ENCODE measurements around the gene SLCO2A1.

The SLCO2A1 gene

DNA sequence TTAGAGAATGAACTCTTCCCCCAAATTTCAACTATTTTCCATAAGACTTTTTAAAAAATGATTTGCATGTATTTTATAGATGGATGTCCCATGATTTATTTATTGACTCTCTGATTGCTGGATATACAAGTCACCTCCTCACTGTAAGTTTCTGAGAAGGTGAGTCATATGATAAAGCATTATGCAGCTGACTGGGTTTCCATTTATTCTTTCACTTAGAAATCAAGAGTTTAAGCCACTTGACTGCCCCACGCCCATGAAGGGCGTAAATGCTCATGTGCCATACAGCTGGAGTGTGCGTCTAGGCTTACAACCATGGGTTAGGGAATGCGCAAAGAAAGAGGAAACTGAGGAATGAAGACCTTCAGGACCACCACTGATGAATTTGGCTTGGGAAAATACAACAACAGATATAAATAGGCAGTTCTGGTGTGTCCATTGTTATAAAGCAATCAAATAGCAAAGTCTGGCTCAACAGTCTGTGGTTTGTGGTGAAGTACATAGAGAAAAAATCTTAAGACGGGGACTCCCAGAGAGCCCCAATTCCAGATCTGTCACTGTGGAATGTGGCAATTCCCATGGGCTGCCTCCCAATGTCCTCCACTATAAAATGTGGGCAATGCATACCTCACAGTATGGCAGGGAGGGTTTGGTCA is 20.3 kb downstream of the SLCO2A1 start:
- H3K4me3 ChIP-seq (ENCODE audit: low read length), result no peak overlapping the region
- no peak for TF ChIP-seq ZNF274 (IDR thresholded peaks at IDR 0.05; ENCODE audit: low read depth, low read length)

DNA sequence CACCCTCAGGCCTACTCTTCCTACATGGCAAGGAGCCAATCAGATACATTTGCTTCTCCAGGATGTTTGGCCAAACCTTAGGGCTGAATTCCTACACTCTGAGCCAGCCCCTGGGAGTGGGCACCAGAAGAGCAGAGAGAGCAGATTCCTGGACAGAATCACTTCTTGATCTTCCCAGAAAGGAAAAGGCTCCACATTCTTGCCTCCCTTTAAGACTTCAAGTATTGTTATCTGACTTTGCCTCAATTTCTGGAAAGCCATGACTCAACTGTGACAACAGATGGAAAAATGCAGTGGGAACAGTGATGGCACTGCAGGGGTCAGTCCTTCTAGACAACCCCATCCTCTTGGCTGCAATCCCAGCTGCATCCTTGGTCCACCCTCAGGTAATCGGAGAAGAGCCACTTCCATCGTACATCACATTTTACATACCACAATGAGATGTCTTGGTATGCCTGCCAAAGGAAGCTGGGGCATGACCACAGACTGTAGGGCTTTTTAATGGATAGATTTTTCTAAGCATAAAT is 21.0 kb downstream of the SLCO2A1 start:
- no peak for TF ChIP-seq ZNF274 (IDR thresholded peaks at IDR 0.05; ENCODE audit: low read depth, low read length)
- H3K4me3 ChIP-seq (ENCODE audit: low read length), result no peak overlapping the region

DNA sequence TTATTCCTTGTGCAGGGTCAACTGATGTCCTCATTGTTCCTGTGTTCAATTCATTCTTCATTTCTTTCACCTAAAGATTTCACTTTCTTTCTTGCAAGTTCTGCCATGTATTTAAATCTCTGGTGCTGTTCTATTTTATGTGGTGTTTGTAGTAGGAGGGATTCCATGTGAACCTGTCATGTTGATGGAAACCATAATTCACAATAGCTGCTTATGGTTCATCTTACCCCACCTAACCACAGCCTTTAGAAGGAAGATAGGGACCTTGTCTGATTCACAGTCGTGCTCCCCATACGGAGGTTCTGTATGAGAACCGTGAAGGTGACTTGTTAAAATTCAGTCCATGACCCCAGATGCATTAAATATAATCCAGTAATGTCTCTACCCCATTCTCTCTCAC is 21.9 kb downstream of the SLCO2A1 start:
- no peak for TF ChIP-seq ZNF274 (IDR thresholded peaks at IDR 0.05; ENCODE audit: low read depth, low read length)
- H3K4me3 ChIP-seq (ENCODE audit: low read length), result no peak overlapping the region

DNA sequence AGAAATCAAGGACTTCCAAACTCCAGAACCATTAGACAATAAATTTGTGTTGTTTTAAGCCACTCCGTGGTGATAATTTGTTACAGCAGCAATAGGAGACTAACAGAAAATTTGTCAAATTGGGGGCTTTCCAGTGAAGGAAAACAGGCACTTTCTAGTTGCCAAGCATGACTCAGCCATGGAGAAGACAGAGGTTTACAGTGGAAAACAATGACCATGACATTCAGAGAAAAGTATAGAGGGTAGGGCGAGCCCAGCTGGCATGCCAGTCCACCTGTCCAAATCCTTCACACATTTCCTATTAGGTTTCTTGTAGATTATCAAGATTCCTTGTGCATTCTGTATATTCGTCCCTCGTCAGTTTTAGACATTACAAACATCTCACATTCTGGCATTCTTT is 24.9 kb downstream of the SLCO2A1 start:
- TF ChIP-seq ZNF274 (IDR thresholded peaks at IDR 0.05; ENCODE audit: low read depth, low read length), result no peak
- H3K4me3 ChIP-seq (ENCODE audit: low read length), result no peak overlapping the region

DNA sequence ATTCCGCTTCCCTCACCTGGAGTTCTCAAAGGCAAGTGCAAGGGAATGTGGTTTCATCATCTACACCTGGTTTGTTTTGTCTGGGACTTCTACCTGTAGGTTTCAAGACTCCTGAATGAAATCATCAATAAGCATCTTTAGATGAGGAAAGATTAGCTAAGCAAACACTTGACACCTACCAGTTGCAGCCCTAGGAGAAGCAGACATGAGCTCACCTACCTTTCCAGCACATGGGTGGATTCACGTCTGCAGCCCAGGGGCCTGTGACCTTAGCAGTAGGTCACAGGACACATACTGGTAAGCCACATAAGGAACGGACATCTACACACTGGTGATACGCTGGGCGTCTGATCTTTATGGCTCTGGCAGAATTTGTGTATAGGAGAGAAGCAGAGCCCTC is 26.7 kb downstream of the SLCO2A1 start:
- no peak for TF ChIP-seq ZNF274 (IDR thresholded peaks at IDR 0.05; ENCODE audit: low read depth, low read length)
- no peak overlapping the region for H3K4me3 ChIP-seq (ENCODE audit: low read length)

DNA sequence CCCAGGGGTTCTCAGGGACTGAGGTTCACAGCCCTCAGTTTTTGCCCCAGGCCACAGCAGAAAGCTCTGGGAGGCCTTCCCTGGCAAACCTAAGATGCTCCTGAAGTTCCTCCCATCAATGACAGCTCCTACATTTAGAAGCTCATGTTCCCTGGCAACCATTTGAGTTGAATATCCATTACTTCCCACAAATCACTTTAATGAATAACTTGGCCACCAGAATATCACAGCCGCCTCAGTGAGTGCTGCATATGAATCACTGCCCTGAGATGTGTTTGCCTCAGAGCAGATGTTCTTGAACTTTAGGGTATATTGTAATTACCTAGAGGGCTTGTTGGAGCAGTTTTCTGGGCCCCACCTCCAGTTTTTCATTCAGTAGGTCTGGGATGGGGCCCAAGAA is 27.4 kb downstream of the SLCO2A1 start:
- H3K4me3 ChIP-seq (ENCODE audit: low read length), result no peak overlapping the region
- TF ChIP-seq ZNF274 (IDR thresholded peaks at IDR 0.05; ENCODE audit: low read depth, low read length), result no peak

DNA sequence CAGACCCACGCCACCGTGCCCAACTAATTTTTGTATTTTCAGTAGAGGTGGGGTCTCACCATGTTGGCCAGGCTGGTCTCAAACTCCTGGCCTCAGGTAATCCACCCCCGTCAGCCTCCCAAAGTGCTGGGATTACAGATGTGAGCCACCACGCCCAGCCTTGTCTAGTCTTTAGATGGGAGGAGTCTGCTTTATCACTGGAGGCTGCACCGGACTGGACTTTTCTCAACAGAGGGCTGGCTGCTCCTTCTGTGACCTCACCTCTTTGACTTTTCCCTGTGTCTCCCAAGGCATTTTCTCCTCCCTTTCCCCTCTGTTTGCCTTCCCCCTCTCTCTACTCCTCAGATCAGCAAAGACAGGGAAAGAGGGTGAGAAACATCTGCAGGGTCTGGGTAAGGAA is 28.5 kb downstream of the SLCO2A1 start:
- TF ChIP-seq ZNF274 (IDR thresholded peaks at IDR 0.05; ENCODE audit: low read depth, low read length), result no peak
- no peak overlapping the region for H3K4me3 ChIP-seq (ENCODE audit: low read length)

DNA sequence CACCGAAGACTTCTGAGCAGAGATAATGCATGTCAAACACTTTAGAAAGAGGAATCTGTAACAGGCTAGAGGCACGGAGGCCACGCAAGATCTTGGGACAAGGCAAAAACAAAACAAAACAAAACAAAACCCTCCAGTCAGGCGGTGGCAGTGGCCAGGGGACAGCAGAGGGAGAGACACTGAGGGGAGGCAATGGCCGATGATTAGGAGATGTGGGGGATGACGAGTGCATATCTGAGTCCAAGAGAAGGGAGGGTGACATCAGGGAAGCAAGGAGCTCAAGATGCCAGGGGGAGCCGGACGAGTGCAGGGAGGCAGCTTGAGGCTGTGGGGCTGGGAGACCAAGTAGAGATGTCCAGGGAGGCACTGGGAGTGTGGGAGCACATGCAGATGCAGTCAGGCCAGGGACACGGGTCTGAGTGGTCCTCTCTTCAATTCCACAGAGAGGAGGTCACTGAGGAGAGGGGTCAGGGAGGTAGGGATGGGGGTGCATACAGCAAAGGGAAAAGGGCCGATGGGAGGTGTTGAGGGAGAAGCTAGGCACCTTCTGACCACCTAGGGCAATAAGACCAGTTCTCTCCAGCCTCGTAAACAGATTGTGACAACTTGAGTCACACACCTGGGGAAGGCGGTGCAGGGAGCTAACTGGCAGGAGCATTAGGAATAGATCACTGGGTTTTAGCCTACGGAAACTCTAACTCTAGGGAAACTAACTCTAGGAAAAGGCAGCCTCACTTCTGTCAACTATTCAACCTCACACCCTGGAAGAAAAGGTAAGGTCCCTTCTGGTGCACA is 29.6 kb downstream of the SLCO2A1 start:
- TF ChIP-seq ZNF274 (IDR thresholded peaks at IDR 0.05; ENCODE audit: low read depth, low read length), result no peak
- no peak overlapping the region for H3K4me3 ChIP-seq (ENCODE audit: low read length)

DNA sequence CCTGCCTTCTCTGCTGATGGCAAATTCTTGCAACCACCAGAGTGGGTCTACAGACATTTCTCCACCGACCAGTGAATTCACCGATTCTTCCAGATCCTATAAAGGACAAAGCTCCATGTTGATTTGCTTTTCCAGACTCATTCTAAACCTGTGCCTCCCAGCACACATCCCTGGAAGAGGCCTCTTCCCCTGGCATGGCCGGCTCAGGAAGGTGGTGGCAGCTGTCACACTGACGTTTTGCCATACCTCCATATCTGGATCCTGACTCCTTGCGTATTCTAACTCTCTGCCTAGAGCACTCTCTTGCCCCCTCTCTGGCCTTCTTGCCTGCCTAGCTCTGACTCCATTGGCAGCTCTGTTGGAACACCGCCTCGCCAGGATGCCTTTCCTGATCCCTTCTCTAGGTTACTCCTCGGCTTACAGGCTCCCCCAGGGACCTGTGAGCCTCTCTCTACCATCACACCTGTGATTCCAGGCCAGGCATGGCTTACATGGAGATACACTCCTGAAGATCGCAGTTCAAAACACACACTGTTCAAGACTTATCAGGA is 31.0 kb downstream of the SLCO2A1 start:
- TF ChIP-seq ZNF274 (IDR thresholded peaks at IDR 0.05; ENCODE audit: low read depth, low read length), result no peak
- H3K4me3 ChIP-seq (ENCODE audit: low read length), result no peak overlapping the region

DNA sequence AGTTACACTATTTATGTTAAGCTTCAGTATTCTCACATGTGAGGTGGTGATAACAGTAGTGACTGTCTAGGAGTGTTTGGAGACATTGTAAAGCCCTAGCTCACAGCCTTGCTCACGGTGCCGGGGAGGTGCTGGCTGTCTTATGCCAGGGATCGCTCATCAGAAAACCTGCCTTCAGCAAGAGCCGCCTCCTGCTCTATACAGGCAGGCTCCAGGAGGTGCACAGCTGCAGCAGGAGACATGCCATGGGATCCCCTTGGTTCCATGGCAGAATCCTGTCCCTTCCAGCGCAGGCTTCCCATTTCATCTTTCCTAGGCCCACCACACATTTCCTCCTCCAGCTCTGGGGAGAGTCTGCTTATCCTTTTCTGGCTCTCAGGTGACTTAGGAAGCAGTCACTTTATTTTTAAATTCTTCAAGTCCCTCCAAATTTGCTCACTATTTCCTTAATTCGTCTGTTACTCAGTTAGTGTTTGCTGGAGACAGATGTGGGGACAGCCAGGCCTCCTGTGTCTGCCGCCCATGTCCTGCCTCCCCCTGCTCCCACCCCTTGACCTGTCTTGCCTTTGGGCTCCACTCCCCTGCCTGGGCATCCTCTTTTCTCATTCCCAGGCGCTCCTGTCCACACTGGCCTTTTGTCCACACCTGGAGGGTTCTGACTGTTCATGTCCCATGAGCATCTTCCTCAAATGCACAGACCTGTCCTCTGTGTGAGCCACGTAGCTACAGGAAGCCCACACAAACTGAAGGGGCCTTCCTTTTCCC is 31.7 kb downstream of the SLCO2A1 start:
- H3K4me3 ChIP-seq (ENCODE audit: low read length), result no peak overlapping the region
- TF ChIP-seq ZNF274 (IDR thresholded peaks at IDR 0.05; ENCODE audit: low read depth, low read length), result no peak

DNA sequence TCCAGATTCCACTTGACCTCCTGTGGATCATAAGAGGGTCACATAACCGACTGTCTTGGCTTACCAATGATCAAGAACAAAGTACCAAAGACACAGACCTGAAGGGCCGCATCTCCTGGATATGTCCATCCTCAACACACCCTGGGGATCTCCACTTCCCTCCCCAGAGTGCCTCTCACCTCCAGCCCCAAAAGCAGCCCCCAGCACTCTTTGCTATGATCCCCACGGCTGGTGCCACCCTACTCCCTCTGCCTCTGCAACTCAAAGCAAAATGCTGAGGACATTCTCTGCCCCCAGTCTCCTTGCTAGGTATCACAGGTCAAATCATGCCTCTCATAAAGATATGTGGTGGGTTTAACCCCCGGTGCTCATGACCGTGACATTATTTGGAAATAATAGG is 32.7 kb downstream of the SLCO2A1 start:
- H3K4me3 ChIP-seq (ENCODE audit: low read length), result no peak overlapping the region
- no peak for TF ChIP-seq ZNF274 (IDR thresholded peaks at IDR 0.05; ENCODE audit: low read depth, low read length)

DNA sequence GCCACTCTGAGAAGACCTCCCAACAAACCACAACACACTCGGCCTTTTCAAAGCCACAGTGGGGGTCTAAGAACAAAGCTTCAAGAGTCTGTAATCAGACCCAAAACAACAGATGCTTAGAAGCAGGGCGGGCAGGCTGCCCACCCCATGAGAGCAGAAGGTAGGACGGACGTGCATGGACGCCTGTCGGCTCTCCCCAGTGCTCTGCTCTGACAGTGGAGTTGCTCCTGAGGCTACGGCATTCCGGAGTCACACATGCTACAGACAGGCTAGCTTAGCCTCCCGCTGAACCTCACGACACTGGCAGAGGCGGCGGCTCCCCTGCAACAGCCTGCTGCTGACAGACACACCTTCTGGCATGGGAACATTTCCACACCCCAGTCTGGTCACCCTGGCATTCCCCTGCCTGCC is 33.5 kb downstream of the SLCO2A1 start:
- TF ChIP-seq ZNF274 (IDR thresholded peaks at IDR 0.05; ENCODE audit: low read depth, low read length), result no peak
- no peak overlapping the region for H3K4me3 ChIP-seq (ENCODE audit: low read length)

DNA sequence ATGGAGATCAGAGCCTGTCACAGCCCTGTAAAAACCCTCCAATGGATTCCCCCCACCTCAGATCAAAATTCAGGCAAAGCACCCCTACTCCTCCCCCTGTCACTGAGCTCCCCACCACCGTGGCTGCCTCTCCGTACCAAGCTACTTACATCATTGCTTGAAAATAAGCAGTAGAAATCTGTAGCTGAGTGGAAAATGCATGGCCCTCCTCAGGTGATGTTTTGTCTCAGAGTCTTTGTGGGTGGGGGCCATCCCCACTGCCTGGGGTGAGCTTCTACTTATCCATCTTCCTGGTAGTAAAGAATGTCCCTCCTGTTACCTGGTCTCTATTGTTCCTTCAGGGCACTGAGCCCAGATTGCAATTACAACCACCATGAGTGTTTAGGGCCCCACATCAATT is 34.5 kb downstream of the SLCO2A1 start:
- no peak overlapping the region for H3K4me3 ChIP-seq (ENCODE audit: low read length)
- TF ChIP-seq ZNF274 (IDR thresholded peaks at IDR 0.05; ENCODE audit: low read depth, low read length), result no peak

DNA sequence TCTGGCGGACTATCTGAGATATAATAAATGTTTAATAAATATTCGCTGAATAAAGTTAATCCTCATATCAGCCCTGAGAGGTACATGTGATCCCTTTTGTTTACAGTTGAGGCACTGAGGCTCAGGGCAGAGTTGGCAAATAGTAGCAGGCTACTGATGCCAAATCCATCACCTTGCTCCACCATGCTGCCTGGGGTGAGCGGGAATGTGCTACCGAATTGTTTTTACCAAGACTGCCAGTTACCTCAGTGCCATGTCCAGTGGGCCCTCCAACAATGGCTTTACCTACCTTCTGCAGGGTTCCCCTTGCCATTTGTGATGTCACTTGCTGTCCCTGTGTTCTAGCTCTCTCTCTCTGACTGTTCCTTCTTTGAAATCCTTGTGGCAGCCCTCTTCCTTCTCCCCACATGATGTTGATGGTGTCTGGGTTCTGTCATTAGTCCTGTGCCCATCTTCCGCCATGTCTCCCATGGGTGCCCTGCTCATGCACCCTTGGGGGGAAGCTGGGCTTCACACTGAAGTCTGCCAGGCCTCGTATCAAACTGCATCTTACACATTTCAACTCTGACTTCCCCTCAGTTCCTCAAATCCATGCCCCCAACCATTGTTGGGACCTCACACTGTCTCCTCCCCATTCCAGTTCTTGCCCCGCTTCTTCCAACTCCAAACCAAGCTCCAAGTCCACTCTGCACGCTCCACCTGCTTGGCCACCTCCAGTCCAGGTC is 35.4 kb downstream of the SLCO2A1 start:
- no peak for TF ChIP-seq ZNF274 (IDR thresholded peaks at IDR 0.05; ENCODE audit: low read depth, low read length)
- no peak overlapping the region for H3K4me3 ChIP-seq (ENCODE audit: low read length)
